Fibroblast of peridontal ligament (primary cell): ENCODE measurements around the gene GRM8.

ENCODE experiments used
- DNase-seq: peaks from one replicate; pipeline ENCODE4 v3.0.0-alpha.2; 2010; ENCODE audit errors: extremely low read depth

Gene GRM8

GRCh38 chr7:126667742-126668366 is 584.9 kb downstream of the GRM8 start:
- DNase-seq: no peak

- DNase-seq: no peak
Observed at GRCh38 chr7:126662856-126663255, 589.9 kb downstream of the GRM8 start.

GRCh38 chr7:126659124-126659523 is 593.6 kb downstream of the GRM8 start:
- DNase-seq: no peak

DNA sequence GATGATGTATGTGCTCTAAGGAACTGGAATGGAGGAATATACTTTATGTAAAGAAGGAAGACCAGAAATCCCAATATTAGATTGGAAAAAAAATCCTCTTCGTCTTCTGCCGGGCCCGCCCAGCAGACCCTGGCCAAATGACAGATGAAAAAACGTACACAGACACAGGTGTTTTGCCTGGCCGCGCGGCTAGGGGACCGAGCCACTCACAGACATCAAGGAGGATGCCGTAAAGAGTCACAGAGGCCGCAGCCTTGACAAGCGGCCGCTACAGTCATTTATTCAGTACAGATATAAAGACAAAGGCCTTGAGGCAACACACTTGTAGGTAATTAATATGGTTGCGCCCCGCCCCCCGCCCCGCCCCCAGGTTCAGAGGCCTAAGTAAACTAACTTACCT is 594.1 kb downstream of the GRM8 start:
- no peak for DNase-seq

GRCh38 chr7:126657599-126658358 is 595.0 kb downstream of the GRM8 start:
- DNase-seq: no peak

DNA sequence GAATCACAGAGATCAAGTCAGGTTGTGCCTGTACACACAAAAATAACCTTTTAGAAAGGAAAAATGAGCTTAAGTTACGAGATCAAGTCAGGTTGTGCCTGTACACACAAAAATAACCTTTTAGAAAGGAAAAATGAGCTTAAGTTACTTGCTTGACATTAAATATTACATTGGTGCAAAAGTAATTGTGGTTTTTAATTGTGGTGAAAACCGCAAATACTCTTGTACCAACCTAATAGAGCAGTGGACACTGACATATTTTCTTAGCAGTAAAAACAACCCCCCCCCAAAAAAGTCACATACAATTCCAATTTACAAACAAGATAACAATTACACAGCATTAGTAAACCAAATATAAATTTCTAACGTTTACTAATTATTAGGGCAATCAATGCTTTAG is 595.6 kb downstream of the GRM8 start:
- no peak for DNase-seq

DNA sequence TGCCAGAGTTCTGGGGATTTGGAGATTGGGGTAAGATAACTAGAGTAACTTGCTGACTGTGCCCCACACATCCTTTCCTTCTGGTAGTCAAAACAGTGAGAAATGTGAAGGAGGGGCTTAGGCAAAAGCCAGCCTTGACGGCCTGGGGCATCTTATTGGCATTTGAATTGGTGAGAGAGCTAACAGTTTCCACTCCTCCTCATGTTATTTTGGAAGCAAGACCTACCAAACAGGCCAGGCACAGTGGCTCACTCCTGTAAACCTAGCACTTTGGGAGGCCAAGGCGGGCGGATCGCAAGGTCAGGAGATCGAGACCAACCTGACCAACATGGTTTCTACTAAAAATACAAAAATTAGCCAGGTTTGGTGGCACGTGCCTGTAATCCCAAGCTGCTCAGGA is 596.6 kb downstream of the GRM8 start:
- no peak for DNase-seq

DNA sequence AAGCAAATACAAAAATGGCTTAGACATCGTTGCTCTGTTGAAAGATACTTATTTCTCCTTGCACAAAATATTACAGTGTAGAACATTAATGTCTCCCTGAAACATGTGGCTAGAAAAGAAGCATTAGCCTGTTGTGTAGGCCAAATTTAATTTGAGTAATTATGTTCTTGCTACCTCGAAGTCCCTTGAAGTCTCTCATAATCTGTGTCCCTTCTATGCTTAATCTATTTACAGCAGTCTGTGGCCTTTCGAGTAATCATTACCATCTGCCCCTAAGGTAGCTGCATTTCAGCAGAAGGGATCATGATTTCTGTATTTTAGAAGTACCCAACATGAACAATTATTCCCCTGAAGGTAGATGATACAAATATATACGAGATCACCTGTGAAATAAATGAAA is 615.2 kb downstream of the GRM8 start:
- no peak for DNase-seq

DNA sequence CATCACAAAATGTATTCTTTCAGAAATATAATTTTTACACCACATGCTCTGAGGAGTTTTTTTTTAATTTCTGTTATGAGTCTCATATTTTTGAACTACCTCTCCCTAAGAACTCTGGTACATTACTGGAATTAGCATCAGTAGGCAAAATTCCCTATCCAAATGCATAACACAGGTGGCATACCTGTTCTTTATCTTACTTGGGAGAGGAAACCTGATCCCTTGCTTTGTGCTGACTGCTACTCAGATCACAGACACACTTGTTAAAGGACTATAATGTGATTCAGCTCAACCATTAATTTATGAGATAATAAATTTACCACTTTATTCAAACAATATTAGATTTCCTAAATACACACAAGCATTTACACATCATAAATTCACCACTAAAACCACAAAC is 617.2 kb downstream of the GRM8 start:
- no peak for DNase-seq

GRCh38 chr7:126608339-126608776 is 644.4 kb downstream of the GRM8 start:
- no peak for DNase-seq

GRCh38 chr7:126606331-126606730 is 646.4 kb downstream of the GRM8 start:
- no peak for DNase-seq

DNA sequence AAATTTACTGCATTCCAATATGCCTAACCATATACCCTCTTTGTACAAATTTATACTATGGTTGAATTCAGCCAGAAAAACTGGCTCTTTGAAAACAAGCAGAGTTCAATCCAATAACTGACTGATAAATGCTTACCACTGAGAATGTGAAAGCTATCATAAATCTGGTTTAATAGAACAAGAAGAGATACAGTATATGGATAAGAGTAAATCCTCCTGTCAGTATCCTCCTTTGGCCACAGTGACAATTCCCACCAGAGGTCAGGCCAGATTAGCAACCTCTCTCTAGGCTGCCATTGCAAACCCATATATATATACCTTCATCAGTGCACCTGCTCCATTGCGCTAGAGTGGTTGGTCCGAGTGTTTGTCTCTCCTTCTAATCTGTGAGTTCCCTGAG is 647.2 kb downstream of the GRM8 start:
- no peak for DNase-seq

DNA sequence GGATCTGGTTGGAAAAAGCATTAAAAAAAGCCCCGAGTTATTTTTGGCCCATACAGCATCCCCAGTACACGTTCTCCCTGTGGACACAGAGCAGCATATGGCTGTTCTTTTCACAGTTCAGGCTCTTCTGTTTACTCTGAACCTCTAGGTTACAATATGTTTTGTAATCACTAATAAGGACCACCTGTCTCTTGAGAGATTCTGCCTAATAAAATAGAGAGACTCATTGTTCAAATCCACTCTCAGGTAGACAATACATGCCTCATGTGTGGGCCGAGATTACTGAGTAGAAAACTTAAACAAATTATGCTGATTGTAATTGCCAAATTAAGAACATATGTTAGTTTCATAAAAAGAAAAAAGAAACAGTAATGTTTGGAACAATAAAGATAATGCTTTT is 647.7 kb downstream of the GRM8 start:
- no peak for DNase-seq

GRCh38 chr7:126589068-126589684 is 663.6 kb downstream of the GRM8 start:
- DNase-seq: no peak

DNA sequence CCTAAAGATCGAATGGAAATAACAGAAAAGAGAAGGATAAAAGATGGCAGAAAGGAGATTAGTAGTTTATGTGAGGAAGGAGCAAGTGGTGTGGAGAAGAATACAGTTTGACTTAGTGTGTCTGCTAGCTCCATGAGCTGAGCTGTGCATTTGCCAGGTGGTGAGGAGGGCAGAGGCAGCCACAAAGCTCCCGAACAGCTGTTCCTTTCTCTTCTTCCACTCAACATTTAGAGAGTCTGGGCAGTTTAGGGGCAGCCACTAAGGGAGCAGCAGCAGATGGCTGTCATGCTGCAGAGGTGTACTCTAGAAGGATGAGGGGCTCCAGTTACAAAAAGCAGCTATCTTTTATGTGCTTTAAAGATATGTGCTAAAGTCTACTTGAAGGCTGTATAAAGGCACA is 674.4 kb downstream of the GRM8 start:
- no peak for DNase-seq

GRCh38 chr7:126574276-126575250 is 678.2 kb downstream of the GRM8 start:
- peak; percentile 49 for DNase-seq

- peak; percentile 1 for DNase-seq
Observed at GRCh38 chr7:126570845-126571244, 681.9 kb downstream of the GRM8 start.

- no peak for DNase-seq
Observed at GRCh38 chr7:126569402-126569801, 683.3 kb downstream of the GRM8 start.

DNA sequence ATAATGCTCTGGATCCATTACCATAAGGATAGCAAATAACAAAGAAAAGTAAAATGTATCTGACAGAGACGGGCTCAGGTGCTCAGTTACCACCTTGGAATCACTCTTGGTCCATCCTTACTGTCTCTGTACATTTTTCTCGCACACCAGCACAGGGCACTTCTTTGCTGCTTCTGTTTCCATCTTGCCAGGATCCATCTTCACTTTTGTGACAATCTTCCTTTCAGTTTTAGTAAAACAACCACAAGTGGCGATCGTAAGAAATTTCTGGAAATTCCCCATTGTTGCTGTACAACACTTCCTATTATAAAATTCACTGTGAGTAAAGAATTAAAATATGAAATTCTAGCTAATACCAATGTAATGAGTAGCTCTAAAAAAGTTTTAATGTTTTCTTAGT is 695.5 kb downstream of the GRM8 start:
- no peak for DNase-seq

DNA sequence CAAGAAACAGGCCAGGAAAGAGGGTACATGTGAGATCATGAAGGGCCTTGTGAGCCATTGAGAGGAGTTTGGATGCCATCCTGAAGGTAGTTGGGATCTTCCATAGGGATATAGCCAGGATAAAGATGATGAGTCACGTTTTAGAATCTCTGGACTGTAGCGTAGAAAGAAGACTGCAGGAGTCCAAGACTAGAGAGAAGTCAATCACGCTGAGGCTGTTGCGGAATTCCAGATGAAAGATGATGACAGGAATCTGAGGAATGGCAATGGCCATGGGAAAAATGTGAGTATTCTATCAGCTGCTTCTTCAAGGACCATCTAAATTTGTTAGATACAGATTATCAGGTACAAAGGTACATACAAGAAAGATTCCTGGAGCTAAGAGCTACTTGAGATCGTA is 711.3 kb downstream of the GRM8 start:
- no peak for DNase-seq

GRCh38 chr7:126535176-126535575 is 717.6 kb downstream of the GRM8 start:
- no peak for DNase-seq

GRCh38 chr7:126533715-126534114 is 719.0 kb downstream of the GRM8 start:
- no peak for DNase-seq
